Activated naive CD4-positive, alpha-beta T cell treated with anti-CD3 and anti-CD28 coated beads, Interleukin-2, amount 50 U/mL, for 24 hours (primary cell): ENCODE data around the gene PCGF2.

Experiments used
- H3K27ac Mint-ChIP-seq: one replicate; pipeline ENCODE4 v1.8.0; 2021; ENCODE audit warnings: mild to moderate bottlenecking, mixed read lengths
- H3K27me3 Mint-ChIP-seq: one replicate; pipeline ENCODE4 v1.8.0; 2021; ENCODE audit warnings: mixed read lengths
- H3K36me3 Mint-ChIP-seq: one replicate; pipeline ENCODE4 v1.8.0; 2021; ENCODE audit warnings: mixed read lengths
- H3K4me1 Mint-ChIP-seq: one replicate; pipeline ENCODE4 v1.8.0; 2021; ENCODE audit warnings: mixed read lengths
- H3K4me3 Mint-ChIP-seq: one replicate; pipeline ENCODE4 v1.8.0; 2021; ENCODE audit warnings: mild to moderate bottlenecking, mixed read lengths
- H3K9me3 Mint-ChIP-seq: one replicate; pipeline ENCODE4 v1.8.0; 2021; ENCODE audit warnings: mixed read lengths

The PCGF2 gene

DNA sequence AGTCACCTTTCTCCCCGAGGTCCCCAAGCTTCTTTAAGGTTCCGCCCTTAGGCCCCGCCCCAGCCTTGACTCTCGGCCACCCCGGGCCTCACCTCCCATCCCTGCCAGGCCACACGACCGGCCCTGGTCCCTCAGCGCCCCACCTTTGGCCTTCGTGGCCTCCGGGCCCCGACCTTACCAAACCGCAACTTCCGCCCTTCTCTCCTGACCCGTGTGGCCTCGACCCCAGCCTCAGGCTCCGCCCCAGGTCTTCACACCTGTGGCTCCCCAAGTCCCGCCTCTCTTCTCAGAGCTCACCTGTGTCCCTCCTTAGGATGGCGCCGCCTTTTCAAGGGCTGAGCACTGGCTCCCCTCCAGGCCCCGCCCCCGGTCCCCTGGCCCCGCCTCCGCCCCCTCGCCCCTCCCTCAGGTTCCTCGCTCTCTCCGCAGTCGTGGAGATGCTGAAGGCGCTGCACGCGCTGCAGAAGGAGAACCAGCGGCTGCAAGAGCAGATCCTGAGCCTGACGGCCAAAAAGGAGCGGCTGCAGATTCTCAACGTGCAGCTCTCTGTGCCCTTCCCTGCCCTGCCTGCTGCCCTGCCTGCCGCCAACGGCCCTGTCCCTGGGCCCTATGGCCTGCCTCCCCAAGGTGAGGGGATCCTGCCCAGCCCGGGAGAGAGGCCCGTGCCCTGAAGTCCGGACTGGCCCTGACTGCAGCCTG lies 28.0 kb downstream of the PCGF2 start:
- Mint-ChIP-seq H3K9me3 (no peaks in the 10 kb centered on the region), H3K27me3 (no peaks in the 10 kb centered on the region), H3K27ac (no peak overlapping the region), H3K4me3 (no peak overlapping the region), H3K36me3 (peaks cover 14% of the 10 kb centered on the region), H3K4me1 (peaks cover 54% of the 10 kb centered on the region)

DNA sequence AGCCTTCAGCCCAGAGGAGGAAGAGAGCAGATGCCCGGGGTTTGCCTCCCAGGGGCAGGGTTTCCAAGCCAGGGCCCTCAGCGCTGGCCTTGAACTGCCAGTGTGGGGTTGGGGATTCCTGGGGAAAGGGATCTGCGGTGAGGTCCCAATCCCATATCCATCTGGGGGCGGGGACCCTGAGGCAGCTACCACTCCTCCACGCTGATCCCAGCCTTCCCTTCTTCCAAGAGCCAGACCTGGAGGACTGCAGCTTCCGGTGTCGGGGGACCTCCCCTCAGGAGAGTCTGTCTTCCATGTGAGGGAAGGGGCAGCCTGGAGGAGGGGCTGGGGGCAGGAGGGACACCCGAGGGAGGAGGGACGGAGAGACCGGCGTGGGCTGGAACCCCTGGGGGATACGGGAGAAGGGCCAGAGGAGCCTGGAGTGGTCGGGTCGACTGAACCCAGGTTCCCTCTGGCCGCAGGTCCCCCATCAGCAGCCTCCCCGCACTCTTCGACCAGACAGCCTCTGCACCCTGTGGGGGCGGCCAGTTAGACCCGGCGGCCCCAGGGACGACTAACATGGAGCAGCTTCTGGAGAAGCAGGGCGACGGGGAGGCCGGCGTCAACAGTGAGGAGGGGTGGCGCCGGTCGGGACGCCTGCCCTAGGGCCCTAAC lies 28.7 kb downstream of the PCGF2 start:
- Mint-ChIP-seq H3K36me3 (peaks cover 18% of the 10 kb centered on the region), H3K27me3 (no peaks in the 10 kb centered on the region), H3K9me3 (no peaks in the 10 kb centered on the region), H3K4me3 (no peak overlapping the region), H3K27ac (peak overlapping the region; percentile 41), H3K4me1 (peaks cover 54% of the 10 kb centered on the region)

DNA sequence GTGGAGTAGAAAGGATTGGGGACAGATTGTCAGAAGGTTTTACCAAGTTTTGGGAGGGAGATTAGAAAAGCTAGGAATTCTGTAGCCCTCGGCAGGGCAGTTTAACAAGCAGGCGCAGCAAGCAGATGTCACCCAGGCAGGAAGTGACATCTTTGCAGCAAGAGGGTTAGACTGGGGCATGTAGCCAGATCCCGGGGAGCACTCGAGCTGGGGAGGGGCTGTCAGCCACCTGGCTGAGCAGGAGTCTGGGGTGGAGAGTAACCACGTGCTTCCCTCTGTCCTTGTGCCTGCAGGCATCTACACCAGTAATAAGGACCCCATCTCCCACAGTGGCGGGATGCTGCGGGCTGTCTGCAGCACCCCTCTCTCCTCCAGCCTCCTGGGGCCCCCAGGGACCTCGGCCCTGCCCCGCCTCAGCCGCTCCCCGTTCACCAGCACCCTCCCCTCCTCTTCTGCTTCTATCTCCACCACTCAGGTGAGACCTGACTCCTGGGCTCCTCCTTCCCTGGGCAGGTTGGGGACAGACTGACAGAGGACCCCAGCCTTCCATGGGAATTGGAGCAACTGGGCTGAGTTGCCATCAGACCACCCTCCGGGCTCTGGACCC lies 30.9 kb downstream of the PCGF2 start:
- peak overlapping the region; percentile 84 for H3K27ac Mint-ChIP-seq
- peaks cover 16% of the 10 kb centered on the region for H3K36me3 Mint-ChIP-seq
- no peaks in the 10 kb centered on the region for H3K9me3 Mint-ChIP-seq
- H3K27me3 Mint-ChIP-seq: no peaks in the 10 kb centered on the region
- peaks cover 54% of the 10 kb centered on the region for H3K4me1 Mint-ChIP-seq
- no peak overlapping the region for H3K4me3 Mint-ChIP-seq

DNA sequence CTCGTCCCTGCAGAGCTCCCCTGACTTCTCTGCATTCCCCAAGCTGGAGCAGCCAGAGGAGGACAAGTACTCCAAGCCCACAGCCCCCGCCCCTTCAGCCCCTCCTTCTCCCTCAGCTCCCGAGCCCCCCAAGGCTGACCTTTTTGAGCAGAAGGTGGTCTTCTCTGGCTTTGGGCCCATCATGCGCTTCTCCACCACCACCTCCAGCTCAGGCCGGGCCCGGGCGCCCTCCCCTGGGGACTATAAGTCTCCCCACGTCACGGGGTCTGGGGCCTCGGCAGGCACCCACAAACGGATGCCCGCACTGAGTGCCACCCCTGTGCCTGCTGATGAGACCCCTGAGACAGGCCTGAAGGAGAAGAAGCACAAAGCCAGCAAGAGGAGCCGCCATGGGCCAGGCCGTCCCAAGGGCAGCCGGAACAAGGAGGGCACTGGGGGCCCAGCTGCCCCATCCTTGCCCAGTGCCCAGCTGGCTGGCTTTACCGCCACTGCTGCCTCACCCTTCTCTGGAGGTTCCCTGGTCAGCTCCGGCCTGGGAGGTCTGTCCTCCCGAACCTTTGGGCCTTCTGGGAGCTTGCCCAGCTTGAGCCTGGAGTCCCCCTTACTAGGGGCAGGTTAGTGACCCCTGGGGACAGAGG lies 31.6 kb downstream of the PCGF2 start:
- peaks cover 59% of the 10 kb centered on the region for H3K4me1 Mint-ChIP-seq
- peaks cover 16% of the 10 kb centered on the region for H3K36me3 Mint-ChIP-seq
- no peaks in the 10 kb centered on the region for H3K27me3 Mint-ChIP-seq
- no peaks in the 10 kb centered on the region for H3K9me3 Mint-ChIP-seq
- H3K27ac Mint-ChIP-seq: no peak overlapping the region
- H3K4me3 Mint-ChIP-seq: no peak overlapping the region

DNA sequence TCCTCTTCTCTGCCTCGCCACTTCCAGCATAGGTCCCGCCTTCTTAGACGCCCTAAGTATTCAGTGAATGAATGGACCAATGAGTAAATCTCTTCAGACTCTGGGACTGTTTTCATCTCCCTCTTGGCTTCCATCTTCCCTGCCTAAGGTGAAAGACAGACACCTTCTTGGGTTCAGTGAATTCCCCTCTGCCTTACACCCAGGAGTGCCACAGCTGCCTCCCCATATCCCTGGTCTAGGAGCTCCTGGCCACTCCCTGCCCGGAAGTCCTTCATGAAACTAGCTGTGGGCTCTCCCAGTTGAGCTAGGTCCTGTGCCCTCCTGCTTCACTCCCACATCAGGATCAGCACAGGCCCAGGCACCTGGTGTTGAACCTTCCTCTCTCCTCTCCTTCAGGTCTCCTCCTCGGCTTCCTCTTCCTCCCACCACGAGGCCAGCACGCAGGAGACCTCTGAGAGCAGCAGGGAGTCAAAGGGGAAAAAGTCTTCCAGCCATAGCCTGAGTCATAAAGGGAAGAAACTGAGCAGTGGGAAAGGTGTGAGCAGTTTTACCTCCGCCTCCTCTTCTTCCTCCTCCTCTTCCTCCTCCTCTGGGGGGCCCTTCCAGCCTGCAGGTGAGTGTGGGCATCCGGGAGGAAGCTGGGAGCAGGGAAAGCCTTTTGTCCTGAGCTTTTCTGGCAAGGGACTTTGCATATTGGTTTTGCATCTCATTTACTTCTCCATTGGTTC lies 32.8 kb downstream of the PCGF2 start:
- Mint-ChIP-seq H3K27ac (peak overlapping the region; percentile 85), H3K4me3 (peak overlapping the region; percentile 45), H3K36me3 (peaks cover 14% of the 10 kb centered on the region), H3K4me1 (peaks cover 59% of the 10 kb centered on the region), H3K27me3 (no peaks in the 10 kb centered on the region), H3K9me3 (no peaks in the 10 kb centered on the region)

DNA sequence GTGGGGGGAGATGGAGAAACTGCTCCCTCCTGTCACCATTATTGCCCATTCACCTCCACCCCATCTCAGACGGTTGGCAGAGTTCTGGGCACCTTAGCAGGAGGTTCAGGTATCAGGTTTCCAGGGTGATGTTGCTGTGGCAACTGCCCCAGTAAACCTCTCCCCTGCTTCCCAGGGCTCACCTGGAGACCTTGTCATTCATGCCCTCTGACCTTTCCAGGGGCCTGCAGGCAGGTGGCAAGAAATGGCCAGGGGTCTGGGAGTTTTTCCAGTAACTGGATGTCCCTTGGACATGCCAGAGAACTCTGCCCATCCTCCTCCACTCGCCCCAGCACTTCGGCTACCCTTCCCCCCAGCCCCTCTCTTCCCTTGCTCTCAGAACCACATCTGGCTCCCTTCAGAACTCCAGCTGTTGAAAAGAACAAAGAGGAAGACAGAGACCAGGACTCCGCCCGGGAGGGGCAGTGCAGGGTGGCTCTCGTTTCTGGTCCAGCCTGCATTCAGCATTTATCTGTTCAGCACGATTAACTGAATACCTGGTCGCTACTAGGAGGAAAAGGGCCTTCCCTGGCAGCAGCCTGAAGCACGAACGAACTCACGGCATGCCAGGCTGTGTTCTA lies 34.6 kb downstream of the PCGF2 start:
- Mint-ChIP-seq H3K9me3 (no peaks in the 10 kb centered on the region), H3K27ac (peak overlapping the region; percentile 51), H3K4me1 (peaks cover 70% of the 10 kb centered on the region), H3K27me3 (no peaks in the 10 kb centered on the region), H3K36me3 (peaks cover 15% of the 10 kb centered on the region), H3K4me3 (no peak overlapping the region)

DNA sequence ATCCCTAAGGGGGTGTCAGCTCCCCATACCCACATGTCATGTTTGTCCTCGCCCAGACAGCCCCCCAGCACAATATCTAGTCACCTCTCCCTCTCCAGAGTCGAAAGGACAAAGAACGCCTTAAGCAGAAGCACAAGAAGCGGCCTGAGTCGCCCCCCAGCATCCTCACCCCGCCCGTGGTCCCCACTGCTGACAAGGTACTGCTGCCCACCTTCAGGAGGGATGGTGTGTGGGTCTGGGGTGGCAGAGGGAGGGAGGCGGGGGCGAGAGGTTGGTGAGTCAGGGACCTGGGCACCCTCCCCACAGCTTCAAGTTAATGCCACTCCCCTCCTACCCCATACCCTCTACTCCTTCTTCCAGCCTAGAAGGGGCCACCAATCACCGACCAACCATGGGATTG lies 35.5 kb downstream of the PCGF2 start:
- Mint-ChIP-seq H3K27me3 (no peaks in the 10 kb centered on the region), H3K27ac (peak overlapping the region; percentile 70), H3K4me3 (no peak overlapping the region), H3K36me3 (peaks cover 17% of the 10 kb centered on the region), H3K4me1 (peaks cover 71% of the 10 kb centered on the region), H3K9me3 (no peaks in the 10 kb centered on the region)

DNA sequence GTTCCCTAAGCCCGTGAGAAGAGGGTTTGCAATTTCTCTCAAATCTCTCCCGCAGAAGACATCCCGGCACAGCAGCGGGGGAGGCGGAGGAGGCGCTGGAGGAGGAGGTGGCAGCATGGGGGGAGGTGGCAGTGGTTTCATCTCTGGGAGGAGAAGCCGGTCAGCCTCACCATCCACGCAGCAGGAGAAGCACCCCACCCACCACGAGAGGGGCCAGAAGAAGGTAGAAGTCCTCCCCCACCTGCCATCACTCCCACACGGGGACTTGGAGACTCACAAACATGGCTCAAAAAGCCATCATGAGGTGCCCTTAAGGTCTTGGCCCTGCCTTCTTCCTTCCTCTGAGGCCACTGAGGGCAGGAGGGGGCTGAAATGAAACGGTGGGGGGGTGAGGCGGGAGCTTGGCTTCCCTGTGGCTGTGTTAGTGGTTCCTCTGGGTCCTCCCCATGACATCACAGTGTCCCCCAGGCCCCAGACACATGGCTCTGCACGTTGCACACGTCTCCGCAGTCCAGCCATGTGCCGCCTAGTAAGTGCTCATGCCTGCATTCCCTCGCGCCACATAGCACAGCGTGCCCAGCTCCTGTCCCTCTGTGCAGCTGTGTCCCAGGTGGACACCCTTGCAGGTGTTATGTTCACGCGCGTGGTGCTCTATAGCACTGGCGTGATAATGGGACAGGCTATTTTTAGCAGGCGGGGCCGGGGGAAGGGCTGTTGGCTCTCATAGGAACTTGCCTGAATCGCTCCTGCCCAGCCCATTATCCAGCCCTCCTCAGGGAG lies 36.2 kb downstream of the PCGF2 start:
- peaks cover 73% of the 10 kb centered on the region for H3K4me1 Mint-ChIP-seq
- no peaks in the 10 kb centered on the region for H3K27me3 Mint-ChIP-seq
- H3K27ac Mint-ChIP-seq: peak overlapping the region; percentile 70
- no peak overlapping the region for H3K4me3 Mint-ChIP-seq
- H3K36me3 Mint-ChIP-seq: peaks cover 21% of the 10 kb centered on the region
- no peaks in the 10 kb centered on the region for H3K9me3 Mint-ChIP-seq

DNA sequence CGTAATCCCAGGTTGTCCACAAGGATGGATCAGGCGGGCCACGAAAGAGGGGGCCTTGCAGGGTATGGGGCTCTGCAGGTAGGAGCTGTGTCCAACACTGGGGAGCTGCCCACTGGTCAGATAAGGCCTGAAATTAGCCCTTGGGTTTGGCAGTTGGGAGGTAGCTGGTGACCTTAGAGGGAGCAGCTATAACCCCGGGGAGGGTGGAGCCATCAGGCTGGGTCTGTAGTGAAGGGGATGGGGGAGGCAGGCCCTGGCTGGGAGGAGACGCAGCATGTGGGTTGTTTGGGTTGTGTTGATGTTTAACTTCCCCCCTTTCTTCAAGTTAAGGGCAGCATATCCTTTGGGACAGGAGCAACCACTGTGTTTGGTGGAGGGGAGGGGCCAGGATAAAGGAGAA lies 37.2 kb downstream of the PCGF2 start:
- Mint-ChIP-seq H3K4me1 (peaks cover 69% of the 10 kb centered on the region), H3K27me3 (no peaks in the 10 kb centered on the region), H3K4me3 (no peak overlapping the region), H3K36me3 (peaks cover 19% of the 10 kb centered on the region), H3K9me3 (no peaks in the 10 kb centered on the region), H3K27ac (peak overlapping the region; percentile 35)

DNA sequence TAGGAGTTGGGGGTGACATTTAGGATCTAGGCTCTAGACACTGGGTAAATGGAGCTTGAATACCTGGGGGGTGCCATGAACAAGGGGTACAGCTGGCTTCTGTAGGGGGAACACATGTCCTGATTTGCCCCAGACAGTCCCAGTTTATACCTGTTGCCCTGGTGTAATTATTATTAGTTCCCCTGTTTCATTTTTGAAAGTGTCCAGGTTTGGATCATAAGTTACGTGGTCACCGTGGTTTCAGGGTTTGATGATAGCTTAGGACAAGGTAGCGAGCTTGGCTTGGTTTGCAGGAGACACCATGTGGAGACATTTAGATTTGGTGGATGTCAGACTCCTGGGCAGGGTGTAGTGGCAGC lies 37.6 kb downstream of the PCGF2 start:
- Mint-ChIP-seq H3K27me3 (no peaks in the 10 kb centered on the region), H3K4me1 (peaks cover 65% of the 10 kb centered on the region), H3K9me3 (no peaks in the 10 kb centered on the region), H3K4me3 (no peak overlapping the region), H3K27ac (peak overlapping the region; percentile 69), H3K36me3 (peaks cover 19% of the 10 kb centered on the region)

DNA sequence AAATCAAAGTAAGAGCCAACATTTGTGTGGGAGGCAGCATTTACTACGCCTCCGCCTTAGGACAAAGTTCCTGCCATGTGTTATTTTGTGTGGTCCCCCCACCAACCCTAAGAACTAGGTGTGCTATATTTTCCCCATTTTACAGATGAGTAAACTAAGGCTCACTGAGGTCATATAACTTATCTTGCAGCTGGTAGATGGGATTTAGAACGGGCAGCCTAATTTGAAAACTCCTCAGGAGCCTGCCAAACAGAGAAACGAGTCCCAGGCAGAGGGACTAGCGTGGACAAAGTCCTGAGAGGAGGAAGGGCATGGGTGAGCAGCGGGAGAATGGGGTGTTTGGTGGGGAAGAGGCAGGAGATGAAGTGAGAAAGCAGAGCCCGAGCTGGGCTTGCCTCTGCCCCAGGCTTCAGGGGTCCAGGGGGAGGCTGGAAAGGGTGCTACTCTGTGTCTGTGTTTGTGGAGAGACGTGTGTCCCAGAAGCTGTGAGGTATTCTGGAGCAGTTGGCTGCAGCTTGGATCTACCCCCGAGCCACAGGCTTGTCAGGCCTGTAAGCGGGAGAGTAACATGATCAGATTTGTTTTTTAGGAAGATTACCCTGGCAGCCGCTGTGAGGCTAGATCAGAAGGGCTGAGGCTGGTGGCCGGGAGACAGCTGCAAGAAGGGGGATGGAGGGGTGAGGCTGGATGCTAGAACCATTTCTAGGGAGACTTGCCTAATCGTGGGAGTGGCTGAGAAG lies 38.1 kb downstream of the PCGF2 start:
- no peak overlapping the region for H3K4me3 Mint-ChIP-seq
- H3K4me1 Mint-ChIP-seq: peaks cover 60% of the 10 kb centered on the region
- no peaks in the 10 kb centered on the region for H3K27me3 Mint-ChIP-seq
- H3K36me3 Mint-ChIP-seq: peaks cover 19% of the 10 kb centered on the region
- no peaks in the 10 kb centered on the region for H3K9me3 Mint-ChIP-seq
- peak overlapping the region; percentile 84 for H3K27ac Mint-ChIP-seq

DNA sequence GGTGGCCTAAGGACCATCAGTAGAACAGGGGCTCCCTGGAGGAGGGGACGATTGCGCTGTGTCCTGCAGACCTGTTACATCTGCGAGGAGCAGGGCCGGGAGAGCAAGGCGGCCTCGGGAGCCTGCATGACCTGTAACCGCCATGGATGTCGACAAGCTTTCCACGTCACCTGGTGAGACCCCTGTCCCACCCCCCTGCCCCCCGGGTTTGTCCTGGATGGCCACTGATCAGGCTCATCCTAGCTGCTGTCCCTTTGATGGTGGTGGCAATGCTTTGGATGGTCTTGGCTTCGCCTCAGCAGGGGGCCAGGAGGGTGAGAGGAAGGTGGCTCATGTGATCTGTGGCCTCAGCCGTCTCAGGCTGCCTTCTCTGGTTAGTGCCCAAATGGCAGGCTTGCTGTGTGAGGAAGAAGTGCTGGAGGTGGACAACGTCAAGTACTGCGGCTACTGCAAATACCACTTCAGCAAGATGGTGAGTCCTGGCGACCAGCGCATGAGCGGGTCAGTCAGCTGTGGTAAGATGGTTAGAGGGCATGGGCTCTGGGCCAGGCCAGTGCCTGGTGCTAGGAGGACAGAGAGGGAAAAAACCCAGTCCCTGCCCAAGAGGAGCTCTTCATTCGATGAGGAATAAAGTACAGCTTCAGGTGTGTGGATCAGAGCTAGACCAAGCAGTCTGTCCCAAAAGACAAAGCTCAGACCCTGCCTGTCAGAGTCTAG lies 38.9 kb downstream of the PCGF2 start:
- H3K27ac Mint-ChIP-seq: peak overlapping the region; percentile 84
- no peaks in the 10 kb centered on the region for H3K9me3 Mint-ChIP-seq
- H3K27me3 Mint-ChIP-seq: no peaks in the 10 kb centered on the region
- peaks cover 55% of the 10 kb centered on the region for H3K4me1 Mint-ChIP-seq
- H3K4me3 Mint-ChIP-seq: no peak overlapping the region
- peaks cover 15% of the 10 kb centered on the region for H3K36me3 Mint-ChIP-seq

DNA sequence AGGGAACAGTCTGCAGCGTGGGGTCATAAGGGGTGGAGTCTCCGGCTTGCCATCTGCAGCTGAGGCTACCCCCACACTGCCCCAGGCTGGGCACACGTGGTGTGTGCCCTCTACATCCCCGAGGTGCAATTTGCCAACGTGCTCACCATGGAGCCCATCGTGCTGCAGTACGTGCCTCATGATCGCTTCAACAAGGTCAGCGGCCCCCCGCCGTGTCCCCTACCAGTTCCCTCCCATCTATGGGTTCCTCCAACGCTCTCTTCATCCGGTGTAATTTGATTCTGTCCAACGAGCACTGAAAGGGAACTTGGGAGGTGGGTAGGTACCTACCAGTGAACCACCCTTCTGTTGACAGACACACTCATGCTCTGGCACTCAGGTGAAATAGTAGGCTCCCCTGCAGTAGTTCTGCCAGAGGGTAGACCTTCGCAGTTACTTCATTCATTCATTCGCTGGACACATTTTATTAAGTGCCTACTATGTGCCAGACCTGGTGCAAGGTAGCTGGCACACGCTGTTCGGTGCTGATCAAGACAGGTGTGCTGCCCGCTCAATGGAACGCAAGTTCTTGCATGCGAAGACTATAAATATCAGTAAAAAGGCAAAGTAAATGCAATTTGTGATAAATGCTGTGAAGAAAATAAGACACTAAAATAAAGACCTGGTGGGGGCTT lies 40.3 kb downstream of the PCGF2 start:
- Mint-ChIP-seq H3K27ac (peak overlapping the region; percentile 95), H3K36me3 (peaks cover 15% of the 10 kb centered on the region)

More for the DNA sequence above, 40.3 kb downstream of the PCGF2 start:
- H3K4me1 Mint-ChIP-seq: peaks cover 52% of the 10 kb centered on the region
- no peaks in the 10 kb centered on the region for H3K27me3 Mint-ChIP-seq
- peak overlapping the region; percentile 97 for H3K4me3 Mint-ChIP-seq
- H3K9me3 Mint-ChIP-seq: no peaks in the 10 kb centered on the region
